NCI-H774 (cell line): Measurements from ENCODE around the gene DPAGT1.
"Not testable (repeated sequence)": the region's sequence is repeated elsewhere in the genome, so short reads cannot be mapped to it uniquely, and the experiment has no call there.

ENCODE experiments used
- DNase-seq: peaks from one replicate; lab custom pipeline; 2025; lab: John Stamatoyannopoulos, UW

DPAGT1 gene

GRCh38 chr11:119101759-119102423 lies at the start of gene DPAGT1:
DPAGT1 (minus strand) TSS chr11:119101853; CDS start chr11:119101655, 198 bp downstream.
- peak; percentile 95 for DNase-seq

GRCh38 chr11:119149786-119150275 lies 48.2 kb upstream of the DPAGT1 start:
- DNase-seq, result no peak

- no peak for DNase-seq
These were observed 47.5 kb upstream of the DPAGT1 start, which contains the start of gene ABCG4 for GRCh38 chr11:119149018-119149785. ABCG4 (plus strand) TSS chr11:119149052; CDS start chr11:119149966, 914 bp downstream.

GRCh38 chr11:119148720-119149017 lies 47.0 kb upstream of the DPAGT1 start:
- DNase-seq, result no peak

- DNase-seq, result no peak
These were observed 46.1 kb upstream of the DPAGT1 start for GRCh38 chr11:119147604-119148333.

GRCh38 chr11:119145551-119145950 lies 43.9 kb upstream of the DPAGT1 start:
- no peak for DNase-seq

- peak; percentile 46 for DNase-seq
These were observed 43.3 kb upstream of the DPAGT1 start for GRCh38 chr11:119144825-119145486.

GRCh38 chr11:119139276-119139675 lies 37.6 kb upstream of the DPAGT1 start:
- not testable (repeated sequence) for DNase-seq

- DNase-seq, result no peak
These were observed 32.8 kb upstream of the DPAGT1 start for GRCh38 chr11:119134389-119134978.

GRCh38 chr11:119130662-119131061 lies 29.0 kb upstream of the DPAGT1 start:
- no peak for DNase-seq

GRCh38 chr11:119126675-119127268 lies 25.1 kb upstream of the DPAGT1 start:
- no peak for DNase-seq

GRCh38 chr11:119125821-119126220 lies 24.2 kb upstream of the DPAGT1 start:
- DNase-seq, result no peak

- no peak for DNase-seq
These were observed 20.1 kb upstream of the DPAGT1 start for GRCh38 chr11:119121811-119122124.

GRCh38 chr11:119121008-119121810 lies 19.6 kb upstream of the DPAGT1 start, which contains the start of gene HINFP:
HINFP (plus strand) TSS chr11:119121580; CDS start chr11:119126945, 5,365 bp downstream.
- peak; percentile 99 for DNase-seq

GRCh38 chr11:119120639-119121007 lies 19.0 kb upstream of the DPAGT1 start:
- DNase-seq, result no peak

GRCh38 chr11:119118946-119119345 lies 17.3 kb upstream of the DPAGT1 start:
- DNase-seq, result no peak

- DNase-seq, result no peak
These were observed 16.6 kb upstream of the DPAGT1 start for GRCh38 chr11:119118227-119118626.

GRCh38 chr11:119117004-119117706 lies 15.5 kb upstream of the DPAGT1 start:
- no peak for DNase-seq

GRCh38 chr11:119116601-119117000 lies 14.9 kb upstream of the DPAGT1 start:
- DNase-seq, result no peak

- no peak for DNase-seq
These were observed 14.6 kb upstream of the DPAGT1 start for GRCh38 chr11:119116235-119116594.
